Gastroesophageal sphincter (tissue), 3 donors: ENCODE results near the gene CTNNA2.

ENCODE experiments used
- EP300 ChIP-seq: sonication (generic); formaldehyde crosslinking; IDR thresholded peaks from one replicate; pipeline ENCODE4 v1.6.1; 2017; ENCODE audit warnings: antibody characterized with exemption, mild to moderate bottlenecking
- TF ChIP-seq, protein P1 (sequence below), 4 experiments: fragments of 200-600 bp in 2 of 4; fragments of 450-650 bp in 2 of 4; sonication (generic) in 1 of 4; IDR thresholded peaks; one replicate each; pipeline ENCODE4 v1.5.1; 2017 to 2019; ENCODE audit warnings: antibody characterized with exemption in 4 of 4, mild to moderate bottlenecking in 2 of 4, moderate library complexity in 2 of 4

DNA sequence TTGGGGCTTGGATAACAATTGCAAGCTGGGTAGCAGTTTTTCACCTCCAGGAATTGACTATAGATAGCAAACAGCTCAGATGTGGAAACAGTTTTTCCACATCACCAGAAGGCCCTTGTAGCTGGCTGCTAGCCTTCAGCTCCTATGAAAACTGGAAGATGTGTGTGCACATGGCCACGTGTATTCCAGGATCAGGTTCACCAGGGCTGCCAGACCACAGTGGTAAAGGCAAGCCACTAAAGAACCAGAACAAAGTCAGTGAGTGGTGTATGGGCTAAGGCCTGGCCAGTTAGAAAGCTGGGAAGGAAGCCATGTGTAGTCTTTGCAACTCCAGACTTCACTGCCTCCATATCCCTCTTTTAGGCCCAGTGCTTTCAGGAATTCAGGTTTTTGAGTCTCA, 778.8 kb downstream of the CTNNA2 start:
- TF ChIP-seq EP300: no peak
- TF ChIP-seq, protein P1, sequence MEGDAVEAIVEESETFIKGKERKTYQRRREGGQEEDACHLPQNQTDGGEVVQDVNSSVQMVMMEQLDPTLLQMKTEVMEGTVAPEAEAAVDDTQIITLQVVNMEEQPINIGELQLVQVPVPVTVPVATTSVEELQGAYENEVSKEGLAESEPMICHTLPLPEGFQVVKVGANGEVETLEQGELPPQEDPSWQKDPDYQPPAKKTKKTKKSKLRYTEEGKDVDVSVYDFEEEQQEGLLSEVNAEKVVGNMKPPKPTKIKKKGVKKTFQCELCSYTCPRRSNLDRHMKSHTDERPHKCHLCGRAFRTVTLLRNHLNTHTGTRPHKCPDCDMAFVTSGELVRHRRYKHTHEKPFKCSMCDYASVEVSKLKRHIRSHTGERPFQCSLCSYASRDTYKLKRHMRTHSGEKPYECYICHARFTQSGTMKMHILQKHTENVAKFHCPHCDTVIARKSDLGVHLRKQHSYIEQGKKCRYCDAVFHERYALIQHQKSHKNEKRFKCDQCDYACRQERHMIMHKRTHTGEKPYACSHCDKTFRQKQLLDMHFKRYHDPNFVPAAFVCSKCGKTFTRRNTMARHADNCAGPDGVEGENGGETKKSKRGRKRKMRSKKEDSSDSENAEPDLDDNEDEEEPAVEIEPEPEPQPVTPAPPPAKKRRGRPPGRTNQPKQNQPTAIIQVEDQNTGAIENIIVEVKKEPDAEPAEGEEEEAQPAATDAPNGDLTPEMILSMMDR (IDR thresholded peaks at IDR 0.05): no peak
